NCI-H128 (cell line): ENCODE results near the gene STARD8.

ENCODE experiments used
- DNase-seq: peaks from one replicate; lab custom pipeline; 2025; ENCODE audit not compliant: unreplicated experiment; lab: John Stamatoyannopoulos, UW

Gene STARD8

GRCh38 chrX:68691921-68692320 is 44.5 kb downstream of the STARD8 start:
- no peak for DNase-seq

DNA sequence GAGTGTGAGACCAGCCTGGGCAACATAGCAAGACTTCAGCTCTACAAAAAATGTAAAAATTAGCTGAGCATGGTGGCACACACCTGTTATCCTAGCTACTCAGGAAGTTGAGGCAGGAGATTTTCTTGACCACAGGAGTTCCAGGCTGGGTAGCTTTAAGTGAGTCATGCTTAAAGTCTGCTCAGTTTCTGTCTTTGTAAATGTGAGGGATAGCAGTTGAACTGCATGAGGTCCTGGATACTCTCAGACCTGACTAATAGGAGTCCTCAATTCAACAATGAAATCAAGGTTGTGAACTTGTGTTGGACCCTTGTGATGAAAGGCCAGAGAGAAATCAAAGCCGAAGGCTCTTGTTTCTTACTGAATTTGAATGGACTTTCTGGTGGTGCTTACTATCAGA is 45.2 kb downstream of the STARD8 start:
- DNase-seq: no peak

DNA sequence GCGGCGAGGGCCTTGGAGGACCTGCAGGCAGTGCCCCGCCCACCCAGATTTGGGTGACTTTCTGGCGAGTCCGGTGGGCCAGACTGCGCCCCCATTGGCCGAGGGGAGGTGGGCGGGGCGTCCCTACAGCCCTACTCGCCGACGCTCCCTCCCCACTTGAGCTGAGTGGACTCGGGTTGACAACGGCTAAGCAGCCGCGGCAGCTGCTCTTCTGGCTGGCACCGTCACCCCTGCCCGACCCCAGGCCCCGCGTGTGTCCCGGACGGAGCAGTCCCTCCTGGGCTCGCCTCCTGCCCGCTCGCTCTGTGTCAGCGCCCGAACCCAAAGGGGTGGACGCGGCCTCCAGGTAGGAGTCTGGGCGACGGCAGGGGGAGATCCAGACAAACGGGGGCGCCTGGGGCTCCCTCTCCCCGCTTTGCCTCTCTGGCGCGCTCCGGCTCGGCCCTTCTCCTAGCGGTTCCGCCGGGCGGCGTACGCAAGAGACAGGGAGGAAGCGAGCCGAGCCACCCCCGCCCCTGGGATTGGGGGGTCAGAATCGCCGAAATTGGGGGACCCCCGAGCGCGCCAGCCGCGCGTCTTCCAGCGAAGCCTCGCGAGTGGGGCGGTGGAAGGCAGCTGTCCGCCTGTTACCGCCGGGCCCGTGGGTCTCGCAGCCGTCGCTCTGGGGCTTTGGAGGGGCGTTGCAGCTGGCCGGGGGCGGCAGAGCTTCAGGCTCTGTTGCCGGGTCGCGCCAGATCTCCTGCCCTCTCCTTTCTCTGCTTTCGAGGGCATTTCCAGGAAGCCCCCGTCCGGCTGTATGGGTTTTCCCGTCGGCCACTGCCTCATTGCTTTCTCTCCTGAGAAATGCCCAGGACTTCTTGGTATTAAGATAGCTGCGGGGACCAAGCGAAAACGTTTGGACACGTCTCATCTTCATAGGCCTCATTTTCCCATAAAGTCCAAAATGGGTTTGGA is 46.3 kb downstream of the STARD8 start:
- no peak for DNase-seq

DNA sequence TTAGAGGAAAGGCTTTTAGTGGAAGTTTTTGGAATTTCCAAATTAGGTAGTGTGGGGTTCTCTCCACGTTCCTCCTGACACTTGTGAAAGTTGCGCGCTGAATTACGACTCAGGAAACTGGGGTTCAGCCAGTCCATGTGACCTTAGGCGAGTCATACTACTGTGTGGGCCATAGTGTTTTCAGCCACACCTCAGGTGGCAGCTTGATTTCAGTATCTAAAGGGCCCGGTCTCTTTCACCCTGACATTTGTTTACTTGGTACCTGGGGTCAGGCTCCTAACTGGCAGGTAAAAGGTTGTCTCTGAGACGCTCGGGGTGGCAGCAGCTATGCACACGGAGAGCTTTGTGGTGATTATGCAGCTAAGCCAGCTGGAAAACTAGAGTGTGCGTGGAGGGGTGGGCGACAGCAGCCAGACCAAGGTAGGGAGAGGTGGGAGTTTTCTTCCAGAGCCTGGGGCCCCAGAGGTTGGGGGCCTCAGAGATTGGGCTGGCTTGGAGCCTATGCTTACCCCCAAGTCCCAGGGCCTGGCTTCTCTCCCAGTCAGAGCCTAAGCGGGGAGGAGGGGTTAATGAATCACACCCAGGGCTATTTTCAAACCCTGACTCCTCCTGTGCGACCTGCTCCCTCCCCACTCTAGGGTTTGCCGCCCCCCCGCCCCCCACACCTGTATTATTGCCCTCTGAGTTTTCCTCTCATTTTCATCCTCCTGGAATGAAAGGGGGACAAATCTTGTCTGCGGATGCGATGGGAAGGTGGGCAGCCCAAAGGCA is 47.2 kb downstream of the STARD8 start:
- no peak for DNase-seq

- no peak for DNase-seq
Measured at GRCh38 chrX:68695206-68695845, 47.9 kb downstream of the STARD8 start.

GRCh38 chrX:68696267-68696990 is 49.0 kb downstream of the STARD8 start:
- no peak for DNase-seq

DNA sequence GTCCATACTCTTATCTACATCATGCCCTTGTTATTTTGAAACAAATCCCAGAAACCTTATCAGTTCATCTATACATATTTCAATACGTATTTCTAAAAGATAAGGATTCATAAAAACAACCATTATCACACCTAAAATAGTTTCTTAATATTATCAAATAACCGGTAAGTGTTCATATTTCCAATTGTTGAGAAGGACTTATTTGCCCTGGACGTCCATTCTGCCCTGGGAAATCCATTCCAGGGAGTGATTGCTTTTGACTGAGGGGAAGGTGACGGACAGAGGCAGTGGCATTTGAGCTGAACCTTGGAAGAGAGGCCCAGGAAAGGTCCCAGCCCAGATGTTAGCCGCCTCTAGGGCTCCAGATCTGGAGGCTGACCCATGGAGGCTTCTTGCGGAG is 49.6 kb downstream of the STARD8 start:
- DNase-seq: no peak

GRCh38 chrX:68697465-68698125 is 50.1 kb downstream of the STARD8 start:
- DNase-seq: no peak

- no peak for DNase-seq
Measured at GRCh38 chrX:68698942-68699341, 51.5 kb downstream of the STARD8 start.

GRCh38 chrX:68699960-68700746 is 52.7 kb downstream of the STARD8 start:
- no peak for DNase-seq

DNA sequence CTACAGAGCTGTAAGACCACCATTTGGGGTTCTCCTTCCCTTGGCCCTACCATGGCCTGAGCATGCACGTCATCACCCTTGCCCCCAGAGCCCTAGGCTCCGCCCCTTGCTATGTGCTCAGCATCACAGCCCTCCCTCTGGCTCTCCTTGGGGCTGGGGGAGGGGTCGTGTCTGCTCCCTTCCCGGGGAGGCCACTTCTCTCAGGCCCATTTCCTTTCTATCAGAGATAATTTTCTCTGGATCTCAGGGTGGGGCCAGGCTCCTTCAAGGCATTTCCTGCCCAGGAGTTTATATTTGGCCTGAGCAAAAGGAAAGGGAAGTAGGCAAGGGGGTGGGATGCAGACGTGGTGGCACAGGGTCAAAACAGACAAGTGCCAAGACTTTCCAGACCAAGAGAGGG is 55.9 kb downstream of the STARD8 start:
- DNase-seq: no peak

- DNase-seq: no peak
Measured at GRCh38 chrX:68703846-68704245, 56.4 kb downstream of the STARD8 start.

DNA sequence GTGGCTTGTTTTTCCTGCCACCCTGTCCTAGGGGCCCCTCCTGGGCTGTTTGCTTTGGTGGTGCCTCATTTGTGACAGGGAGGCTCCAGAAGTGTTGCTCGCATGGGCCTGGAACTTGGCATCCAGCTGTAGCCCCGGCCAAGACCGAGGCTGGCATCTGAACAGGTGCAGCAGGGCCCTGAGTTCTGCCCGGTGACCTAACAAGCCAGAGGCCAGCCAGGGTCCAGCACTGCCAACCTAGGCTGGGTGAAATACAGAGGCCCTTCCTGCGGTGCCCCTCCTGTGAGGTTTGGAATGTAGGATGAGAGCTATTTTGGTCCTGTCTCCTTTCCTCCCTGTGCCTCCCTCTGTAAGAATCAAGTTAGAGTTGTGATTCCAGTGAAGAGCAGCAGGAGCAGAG is 58.5 kb downstream of the STARD8 start:
- DNase-seq: no peak

- DNase-seq: no peak
Measured at GRCh38 chrX:68708503-68709290, 61.2 kb downstream of the STARD8 start.

GRCh38 chrX:68710870-68711576 is 63.6 kb downstream of the STARD8 start:
- no peak for DNase-seq

DNA sequence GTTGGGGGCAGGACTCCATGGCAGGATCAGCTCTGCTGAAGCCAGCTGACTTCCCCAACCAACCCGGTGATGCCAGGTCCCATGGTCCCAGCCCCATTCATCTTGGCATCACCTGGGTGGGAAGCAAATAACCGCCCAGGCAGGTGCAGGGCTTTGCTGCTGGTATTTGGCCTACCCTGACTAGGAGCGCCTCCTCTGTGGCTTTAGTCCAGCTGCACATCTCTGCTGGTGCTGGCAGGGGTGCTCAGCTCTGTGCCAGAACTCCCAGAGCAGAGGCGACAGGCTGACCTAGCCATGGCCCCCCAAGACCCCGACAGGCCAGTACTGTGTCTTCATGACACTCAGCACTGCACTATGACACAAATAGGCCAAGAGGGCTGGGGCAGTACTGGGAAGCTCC is 64.4 kb downstream of the STARD8 start:
- no peak for DNase-seq

DNA sequence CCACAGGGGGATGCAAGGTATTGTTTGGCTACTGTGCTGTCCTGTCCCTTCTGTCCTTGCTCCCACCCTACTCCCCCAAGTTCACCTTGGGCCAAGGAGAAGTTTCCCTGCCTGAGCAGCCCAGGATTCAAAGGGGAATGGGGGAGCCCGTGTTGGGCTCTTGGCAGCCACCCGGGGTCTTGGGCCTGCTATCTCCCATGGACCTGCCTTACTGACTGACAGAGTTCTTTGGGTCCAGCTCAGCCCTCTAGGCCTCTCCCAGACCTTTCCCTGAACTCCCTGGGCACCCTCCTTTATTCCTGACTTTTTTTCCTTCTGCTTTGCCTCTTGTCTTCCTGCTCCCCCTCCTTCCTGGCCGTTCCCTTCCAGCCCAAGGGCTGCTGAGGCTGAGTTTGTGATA is 67.4 kb downstream of the STARD8 start:
- no peak for DNase-seq

DNA sequence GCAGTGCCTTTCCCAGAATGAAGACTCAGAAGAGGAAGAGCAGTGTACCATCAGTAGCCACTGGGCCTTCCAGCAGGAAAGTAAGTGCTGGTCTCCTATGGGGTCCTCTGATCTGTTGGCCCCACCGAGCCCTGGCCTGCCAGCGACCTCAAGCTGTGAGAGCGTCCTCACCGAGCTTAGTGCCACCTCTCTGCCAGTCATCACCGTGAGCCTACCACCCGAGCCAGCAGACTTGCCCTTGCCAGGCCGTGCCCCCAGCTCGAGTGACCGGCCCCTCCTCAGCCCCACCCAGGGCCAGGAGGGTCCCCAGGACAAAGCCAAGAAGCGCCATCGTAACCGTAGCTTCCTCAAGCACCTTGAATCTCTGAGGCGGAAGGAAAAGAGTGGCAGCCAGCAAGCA is 69.7 kb downstream of the STARD8 start:
- DNase-seq: no peak
